K562 (cell line): Measurements from ENCODE around the gene STON2. TPM values are rescaled to one million over a fixed set of nuclear protein-coding genes. Genes with fewer than 3 reads are reported as not detected.

Experiments
- ATF4 ChIP-seq: fragments of 450-650 bp; formaldehyde crosslinking; IDR thresholded peaks from 2 replicates; pipeline ENCODE4 v1.4.0; 2022; ENCODE audit warnings: mild to moderate bottlenecking, moderate library complexity
- CAMTA2 ChIP-seq: fragments of 250-450 bp; sonication (Bioruptor Pico); conservative IDR thresholded peaks from 2 replicates; pipeline ENCODE4 v1.5.1; 2022
- CHD7 ChIP-seq: fragments of 200-600 bp; sonication (generic); IDR thresholded peaks from one replicate; pipeline ENCODE4 v1.6.1; 2012; ENCODE audit warnings: mild to moderate bottlenecking, low read depth, low read length, inconsistent platforms
- L3MBTL2 ChIP-seq: fragments of 450-650 bp; IDR thresholded peaks from 2 replicates; pipeline ENCODE4 v1.6.1; 2016; ENCODE audit warnings: mild to moderate bottlenecking, moderate library complexity
- PURB ChIP-seq: sonication (generic); formaldehyde crosslinking; IDR thresholded peaks from 2 replicates; pipeline ENCODE4 v1.9.0; 2021; ENCODE audit warnings: low read depth, mild to moderate bottlenecking, missing genetic modification reagents
- RBM22 ChIP-seq: fragments of 200-400 bp; formaldehyde crosslinking; IDR thresholded peaks from 2 replicates; pipeline ENCODE4 v1.6.1; 2018; ENCODE audit warnings: low read length, low read depth; ENCODE audit not compliant: poor library complexity, severe bottlenecking
- UBTF ChIP-seq, 2 experiments: IDR thresholded peaks; 2 replicates each; pipeline ENCODE4 v1.6.1; 2012; ENCODE audit warnings: improper control_type of control experiment in 2 of 2, low read depth in 2 of 2, low read length in 2 of 2, borderline replicate concordance in 1 of 2
- USF1 ChIP-seq: sonication (generic); formaldehyde crosslinking; IDR thresholded peaks from 2 replicates; pipeline ENCODE4 v1.9.0; 2022; ENCODE audit warnings: mild to moderate bottlenecking, missing genetic modification reagents
- ZBTB26 ChIP-seq: fragments of 450-650 bp; formaldehyde crosslinking; IDR thresholded peaks from 2 replicates; pipeline ENCODE4 v1.4.0; 2022; ENCODE audit warnings: missing genetic modification characterization
- ZFPM2 ChIP-seq: fragments of 250-450 bp; sonication (Bioruptor Pico); IDR thresholded peaks from 2 replicates; pipeline ENCODE4 v1.5.1; 2022; ENCODE audit warnings: mild to moderate bottlenecking
- ZNF785 ChIP-seq: fragments of 250-450 bp; sonication (Bioruptor Pico); IDR thresholded peaks from 2 replicates; pipeline ENCODE4 v1.4.0; 2020; ENCODE audit warnings: mild to moderate bottlenecking
- polyA plus RNA-seq, 8 experiments: library from polyadenylated mRNA; depleted of rRNA in 4 of 8; stranded (reverse) in 5 of 8; unstranded in 3 of 8; fragments of >200 nt; fragmentation: Nextera tagmentation in 2 of 8; fragmentation: Illumina TruSeq in 1 of 8; extraction: Ambion mirVana in 2 of 8; extraction: Trizol in 1 of 8; gene quantifications; 2 replicates each; pipeline versions ENCODE4 v1.2.1 to v1.2.3, GENCODE V29; 2011 to 2014; ENCODE audit warnings: inconsistent platforms in 1 of 8, missing spikeins in 1 of 8
- total RNA-seq, 7 experiments: library from RNA; depleted of rRNA in 6 of 7; stranded (reverse); fragments of >200 nt in 6 of 7; fragmentation: Illumina TruSeq in 2 of 7; extraction: Trizol in 2 of 7; gene quantifications; 2 replicates each; pipeline versions ENCODE4 v1.2.1 to v1.2.3, GENCODE V29; 2011 to 2021; ENCODE audit warnings: low replicate concordance in 1 of 7

STON2 gene
- total and polyA plus RNA-seq, 9 of the 15 experiments (the other 6 are each of a cell fraction or from before 2014, with no cell fraction given), result 7.8 to 99.3 (median 53.5) TPM

GRCh38 chr14:81423504-81423903 is 23.4 kb upstream of the STON2 start (continued):
- TF ChIP-seq ZFPM2 (CRISPR knock-in tag) (no peak), UBTF (IDR thresholded peaks at IDR 0.05; ENCODE audit: borderline replicate concordance in 1 of 2, low read depth in 2 of 2, low read length in 2 of 2) (no peak), CHD7 (no peak), ATF4 (CRISPR knock-in tag) (no peak), PURB (CRISPR knock-in tag) (no peak), L3MBTL2 (peak; percentile 54), ZBTB26 (no peak), ZNF785 (CRISPR knock-in tag) (no peak), RBM22 (no peak), CAMTA2 (CRISPR knock-in tag) (no peak), USF1 (no peak)
